Left hindlimb (tissue), 1 donor: ENCODE measurements around the gene SLC36A2.
"Not testable (repeated sequence)": the region's sequence is repeated elsewhere in the genome, so short reads cannot be mapped to it uniquely, and the experiment has no call there.

ENCODE experiments used
- DNase-seq: peaks from one replicate; pipeline ENCODE4 v3.0.0-alpha.2; 2018

SLC36A2 gene

DNA sequence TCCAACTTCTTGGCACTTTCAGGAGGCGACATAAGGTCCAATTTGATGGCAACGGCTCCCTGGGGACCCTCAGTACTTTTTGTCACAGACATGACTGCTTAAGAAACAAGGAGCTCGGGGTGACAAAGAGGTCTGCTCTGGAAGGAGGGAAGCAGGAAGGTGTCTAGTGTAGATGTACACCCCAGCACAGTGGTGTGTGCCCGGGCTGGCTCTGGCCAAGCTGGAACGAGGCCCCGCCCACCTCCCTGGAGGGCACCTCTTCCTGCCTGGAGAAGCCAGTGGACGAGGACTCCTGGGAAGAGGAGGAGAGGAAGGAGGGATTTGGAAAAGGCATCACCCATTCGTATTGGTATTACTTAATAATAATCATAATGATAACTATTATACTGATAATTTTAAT lies at the start of gene SLC36A2:
Gene SLC36A2, minus strand, starts transcription at position 191 of the 400 bp plus-strand sequence. Its CDS starts 99 bp downstream, at position 92.
- no peak for DNase-seq

DNA sequence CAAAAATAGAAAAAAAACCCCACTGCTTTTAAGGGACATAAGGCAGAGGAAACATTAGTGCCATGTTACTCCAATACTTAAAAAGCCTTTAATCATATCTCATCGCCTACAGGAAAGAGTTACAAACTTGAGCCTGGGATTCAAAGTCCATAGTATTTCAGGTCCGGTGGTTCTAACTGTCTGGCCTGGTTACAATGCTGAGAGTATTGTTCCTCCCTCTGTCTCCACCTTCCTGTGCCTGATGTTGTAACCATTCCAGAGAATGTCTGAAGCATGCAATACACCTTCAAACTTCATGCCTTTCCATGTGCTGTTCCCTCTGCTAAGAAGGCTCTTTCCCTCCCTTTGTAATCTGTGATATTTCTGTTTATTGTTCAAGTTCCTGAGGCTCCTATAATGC lies 41.6 kb upstream of the SLC36A2 start:
- no peak for DNase-seq

- no peak for DNase-seq
These were observed 36.7 kb upstream of the SLC36A2 start for GRCh38 chr5:151384106-151384505.

- DNase-seq: no peak
These were observed 35.7 kb upstream of the SLC36A2 start for GRCh38 chr5:151383011-151383410.

DNA sequence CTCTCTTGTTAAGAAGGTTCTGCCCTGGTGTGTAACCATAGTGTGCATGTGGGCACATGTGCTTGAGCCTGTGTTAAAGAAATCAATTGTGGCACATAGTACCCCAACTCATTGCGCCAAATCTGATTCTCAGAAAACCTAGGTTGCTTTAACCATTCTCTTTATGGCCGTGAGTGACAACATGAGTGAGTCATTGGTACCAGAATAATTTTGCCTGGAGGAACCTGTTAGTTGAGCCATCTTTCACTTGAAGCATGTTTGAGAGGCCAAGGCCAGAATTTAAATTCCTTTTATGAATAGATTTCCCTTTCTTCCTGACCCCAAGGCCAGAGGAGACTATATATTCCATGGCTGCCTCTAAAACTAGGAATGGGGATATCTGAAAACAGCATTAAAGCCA lies 35.2 kb upstream of the SLC36A2 start:
- DNase-seq: no peak

DNA sequence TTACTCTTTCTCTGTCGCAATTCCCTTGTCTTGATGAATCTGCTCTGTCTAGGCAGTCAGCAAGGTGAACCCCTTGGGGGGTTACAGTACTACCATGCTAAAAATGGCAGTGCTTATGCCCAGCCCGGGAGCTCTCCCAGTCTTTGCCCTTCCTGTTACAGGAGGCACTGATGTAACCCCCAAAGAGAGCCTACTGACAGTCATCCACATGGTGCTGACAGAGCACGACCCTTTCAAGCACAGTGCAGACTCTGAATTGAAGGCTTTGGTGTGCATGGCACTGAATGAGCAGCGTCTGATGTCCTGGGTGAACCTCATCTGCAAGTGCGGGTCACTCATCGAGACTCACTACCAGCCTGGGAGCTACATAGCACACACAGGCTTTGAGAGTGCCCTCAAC lies 34.5 kb upstream of the SLC36A2 start:
- DNase-seq: no peak

- DNase-seq: no peak
These were observed 31.3 kb upstream of the SLC36A2 start for GRCh38 chr5:151378616-151379015.

DNA sequence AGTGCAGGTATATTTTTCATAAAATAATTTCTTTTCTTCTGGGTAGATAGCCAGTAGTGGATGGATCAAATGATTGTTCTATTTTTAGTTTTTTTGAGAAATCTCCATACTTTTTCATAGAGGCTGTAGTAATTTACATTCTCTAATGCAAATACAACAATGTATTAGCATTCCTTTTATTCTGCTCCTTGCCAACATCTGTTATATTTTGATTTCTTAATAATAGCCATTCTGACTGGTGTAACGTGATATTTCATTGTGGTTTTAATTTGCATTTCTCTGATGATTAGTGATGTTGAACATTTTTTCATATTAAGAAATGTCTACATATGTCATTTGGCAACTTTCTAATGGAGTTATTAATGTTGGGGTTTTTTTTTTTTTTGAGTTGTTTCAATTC lies 27.2 kb upstream of the SLC36A2 start:
- no peak for DNase-seq

DNA sequence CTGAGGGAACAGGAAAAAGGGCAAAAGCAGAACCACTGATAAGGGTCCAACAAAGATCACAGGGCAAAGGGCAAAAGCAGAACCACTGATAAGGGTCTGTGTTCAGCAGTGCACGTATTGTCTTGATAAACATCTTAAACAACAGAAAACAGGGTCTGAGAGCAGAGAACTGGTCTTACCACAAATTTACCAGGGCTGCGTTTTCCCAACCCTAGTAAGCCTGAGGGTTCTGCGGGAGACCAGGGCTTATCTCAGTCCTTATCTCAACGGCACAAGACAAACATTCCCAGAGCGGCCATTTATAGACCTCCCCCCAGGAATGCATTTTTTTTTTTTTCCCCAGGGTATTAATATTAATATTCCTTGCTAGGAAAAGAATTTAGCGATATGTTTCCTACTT lies 19.7 kb upstream of the SLC36A2 start:
- DNase-seq: not testable (repeated sequence)

GRCh38 chr5:151363673-151364072 lies 16.3 kb upstream of the SLC36A2 start:
- no peak for DNase-seq

DNA sequence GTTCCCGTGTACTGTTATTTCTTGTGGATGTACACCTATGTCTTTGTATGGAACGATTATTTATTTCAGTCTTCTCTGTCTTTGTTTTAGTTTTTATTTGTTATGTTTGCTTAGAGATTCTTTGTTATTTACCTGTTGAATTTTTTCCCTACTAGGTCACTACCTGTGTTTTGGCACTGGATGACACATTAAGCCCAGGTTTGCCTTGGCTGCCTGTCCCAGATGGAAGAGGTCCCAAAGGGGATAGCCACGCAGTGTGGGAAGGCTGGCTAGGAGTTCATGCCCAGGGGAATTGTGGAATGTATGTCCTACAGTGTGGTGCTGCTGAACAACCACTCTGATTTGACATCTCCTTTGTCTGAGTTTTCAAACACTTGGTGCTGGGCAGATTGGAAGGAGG lies 15.6 kb upstream of the SLC36A2 start:
- DNase-seq: no peak

DNA sequence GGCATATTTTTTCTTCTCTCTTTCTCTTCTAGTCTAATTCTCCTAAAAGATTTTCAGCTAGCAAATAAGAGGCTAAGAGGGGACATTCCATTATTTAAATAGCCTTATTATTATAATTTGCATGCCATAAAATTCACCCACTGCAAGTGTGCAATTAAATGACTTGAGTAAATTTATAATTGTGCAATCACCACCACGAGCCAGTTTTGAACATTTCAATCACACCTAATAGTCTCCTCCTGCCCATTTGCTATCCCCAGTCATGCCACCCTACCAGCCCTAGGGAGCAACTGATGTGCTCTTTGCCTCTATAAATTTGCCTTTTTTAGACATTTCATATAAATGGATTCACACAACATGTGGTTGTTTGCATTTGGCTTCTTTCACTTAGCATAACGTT lies 12.0 kb upstream of the SLC36A2 start:
- DNase-seq: no peak

DNA sequence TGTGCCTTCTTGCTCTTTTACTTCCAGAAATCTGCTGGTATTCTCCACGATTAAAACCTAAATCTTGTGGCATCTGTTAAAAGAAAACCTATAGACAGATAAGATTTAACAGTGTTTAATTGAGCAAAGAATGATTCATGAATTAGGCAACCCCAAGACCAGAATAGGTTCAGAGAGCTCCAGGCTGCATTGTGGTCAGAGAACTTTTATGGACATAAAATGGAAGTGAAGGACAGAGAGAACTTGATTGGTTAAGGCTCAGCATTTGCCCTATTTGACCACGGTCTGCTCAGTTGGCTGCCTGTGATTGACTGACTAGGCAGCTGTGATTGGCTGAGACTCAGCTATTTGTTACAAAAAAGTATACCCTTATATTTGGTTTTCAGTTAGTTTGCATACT lies 10.4 kb upstream of the SLC36A2 start:
- DNase-seq: no peak

DNA sequence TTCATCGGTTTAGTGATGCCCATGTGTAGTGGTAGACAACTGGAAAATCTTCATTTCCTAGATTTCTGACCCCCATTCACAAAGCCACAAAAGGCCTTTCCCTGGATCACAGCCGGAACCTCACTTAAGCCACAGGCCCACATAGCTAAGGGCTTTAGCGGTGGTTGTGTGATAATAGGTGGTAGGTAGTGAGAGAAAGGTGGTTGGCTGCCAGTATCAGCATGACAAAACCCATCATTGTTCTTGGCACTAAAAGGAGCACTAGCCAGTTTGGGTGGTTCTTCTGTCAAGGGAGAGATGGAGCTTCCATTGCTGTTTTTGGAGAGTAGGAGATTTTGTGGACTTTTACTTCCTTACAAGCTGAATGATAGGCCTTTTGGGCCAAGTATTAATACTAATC lies 9.7 kb upstream of the SLC36A2 start:
- DNase-seq: no peak

GRCh38 chr5:151351671-151352070 lies 4.3 kb upstream of the SLC36A2 start:
- DNase-seq: no peak

GRCh38 chr5:151348789-151349188 lies 1.4 kb upstream of the SLC36A2 start:
- no peak for DNase-seq

DNA sequence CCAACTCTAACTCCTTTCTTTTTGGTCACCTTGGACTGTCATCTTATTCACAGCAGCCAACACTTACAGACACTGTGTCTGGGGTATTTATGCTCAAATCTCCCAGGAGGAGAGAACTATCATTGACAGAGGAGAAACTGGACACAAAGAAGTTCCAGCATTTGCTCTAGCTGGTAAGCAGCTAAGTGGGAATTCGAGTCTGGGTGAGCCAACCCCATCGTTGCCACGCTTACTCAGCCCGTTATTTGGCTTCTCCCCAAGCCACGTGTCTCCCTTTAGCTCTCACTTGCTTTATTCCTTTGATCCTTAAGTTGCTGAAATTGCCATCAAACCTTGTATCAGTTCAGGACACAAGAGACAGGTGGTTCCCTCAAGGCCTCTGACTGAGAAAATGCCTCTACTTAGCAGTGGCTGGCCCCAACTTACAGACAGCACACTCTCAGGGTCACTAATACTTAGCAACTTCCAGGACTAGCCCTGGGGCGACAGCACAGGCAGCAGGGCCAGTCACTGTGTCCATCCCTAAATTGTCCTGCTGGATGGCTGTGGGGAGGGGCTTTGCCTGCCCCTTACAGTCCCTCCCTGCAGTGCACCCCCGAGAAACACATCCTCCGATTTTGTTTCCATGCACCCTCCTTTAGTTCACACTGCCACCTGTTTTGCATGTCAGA lies 1.4 kb downstream of the SLC36A2 start:
- no peak for DNase-seq

DNA sequence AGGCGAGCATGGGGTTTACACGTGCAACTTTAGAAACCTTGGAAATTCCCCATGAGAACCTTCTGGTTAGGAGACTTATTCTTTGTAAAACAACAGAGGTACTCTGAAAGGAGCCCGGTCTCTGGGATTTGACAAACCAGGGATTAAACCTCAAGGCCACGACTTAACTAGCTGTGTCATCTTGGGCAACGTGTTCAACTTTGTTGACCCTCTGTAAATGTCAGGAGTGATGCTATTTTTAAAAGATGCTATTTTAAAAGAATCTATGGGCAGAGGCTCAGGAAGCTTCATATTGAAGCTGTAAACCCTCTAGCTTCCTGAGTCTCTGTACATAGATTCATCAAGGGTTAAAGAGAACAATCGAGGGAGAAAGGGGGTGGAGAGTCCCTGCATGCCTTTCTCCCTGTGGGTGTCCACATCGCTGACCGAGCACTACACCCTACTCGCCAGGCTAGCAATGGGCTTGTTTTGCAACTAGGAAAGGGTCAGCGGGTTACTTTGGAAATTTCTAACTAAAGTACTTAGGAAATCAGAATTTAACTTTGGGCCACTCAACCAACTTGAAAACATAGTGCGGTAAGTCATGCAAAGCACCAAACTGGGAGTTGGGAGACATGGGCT lies 2.1 kb downstream of the SLC36A2 start:
- no peak for DNase-seq

DNA sequence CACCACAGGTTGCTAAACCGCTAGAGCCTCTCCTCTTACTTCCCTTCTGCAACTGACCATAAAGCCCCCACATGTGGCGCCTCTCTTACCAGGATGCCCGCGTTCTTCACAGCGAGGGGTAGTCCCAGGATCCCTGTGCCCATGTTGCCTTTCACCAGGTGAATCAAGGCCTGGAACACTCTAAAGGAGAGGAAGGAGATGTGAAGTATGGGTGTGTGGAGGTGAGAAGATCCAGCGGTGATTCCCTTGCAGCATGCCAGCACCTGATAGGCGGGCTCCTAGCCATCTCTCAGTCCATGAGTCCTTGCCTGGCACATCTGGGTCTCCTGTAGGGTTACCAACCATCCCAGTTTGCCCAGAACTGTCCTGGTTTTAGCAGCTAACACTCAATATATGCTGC lies 3.3 kb downstream of the SLC36A2 start:
- no peak for DNase-seq

- no peak for DNase-seq
These were observed 7.4 kb downstream of the SLC36A2 start for GRCh38 chr5:151340004-151340403.

GRCh38 chr5:151338734-151339133 lies 8.6 kb downstream of the SLC36A2 start:
- no peak for DNase-seq

GRCh38 chr5:151332857-151333256 lies 14.5 kb downstream of the SLC36A2 start:
- DNase-seq: no peak

DNA sequence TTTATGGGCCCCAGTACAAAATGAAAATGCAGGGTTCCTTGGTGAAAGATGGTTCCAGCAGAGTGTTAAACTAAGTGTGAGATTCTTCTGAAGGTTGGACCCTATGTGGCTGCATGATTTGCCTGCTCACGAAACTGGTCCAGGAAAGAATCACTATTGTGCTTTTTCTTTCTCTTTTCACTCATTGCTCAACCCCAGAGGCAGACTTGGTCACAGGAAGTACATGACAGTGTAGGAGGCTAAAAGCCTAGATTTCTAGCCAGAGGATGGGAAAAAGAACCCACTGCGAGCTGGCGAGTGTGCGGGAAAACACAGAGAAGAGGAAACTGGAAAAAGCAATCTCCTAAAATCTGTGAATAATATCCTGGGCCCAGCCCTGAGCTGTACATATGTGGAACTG lies 18.6 kb downstream of the SLC36A2 start:
- no peak for DNase-seq

DNA sequence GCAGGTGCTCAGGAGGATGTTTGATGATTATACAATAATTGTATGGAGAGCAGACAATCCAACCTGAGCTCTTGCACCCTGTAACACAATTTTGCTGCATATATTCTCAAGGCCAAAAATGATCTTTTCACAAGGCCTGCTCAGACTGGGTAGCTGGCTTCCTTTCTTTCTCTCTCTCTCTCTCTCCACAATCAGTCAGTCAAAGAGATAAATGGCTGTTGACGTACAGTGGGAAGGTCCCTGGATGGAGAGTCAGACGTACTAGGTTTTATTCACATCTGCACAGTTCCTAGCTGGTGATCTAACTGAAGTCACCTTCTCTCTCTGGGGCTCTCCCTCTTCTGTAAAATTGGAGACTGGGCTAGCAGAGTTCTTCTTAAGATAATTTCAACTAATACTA lies 19.8 kb downstream of the SLC36A2 start:
- no peak for DNase-seq

- DNase-seq: no peak
These were observed 21.1 kb downstream of the SLC36A2 start for GRCh38 chr5:151326266-151326665.
